ENCODE measurements around the gene CARD9. TPM values are rescaled to one million over a fixed set of nuclear protein-coding genes. Genes with fewer than 3 reads are reported as not detected.

Gene CARD9
- total and polyA plus RNA-seq, 2 of the 4 experiments (the other 2 are of a cell fraction), result 0.36 to 1.9 TPM

DNA sequence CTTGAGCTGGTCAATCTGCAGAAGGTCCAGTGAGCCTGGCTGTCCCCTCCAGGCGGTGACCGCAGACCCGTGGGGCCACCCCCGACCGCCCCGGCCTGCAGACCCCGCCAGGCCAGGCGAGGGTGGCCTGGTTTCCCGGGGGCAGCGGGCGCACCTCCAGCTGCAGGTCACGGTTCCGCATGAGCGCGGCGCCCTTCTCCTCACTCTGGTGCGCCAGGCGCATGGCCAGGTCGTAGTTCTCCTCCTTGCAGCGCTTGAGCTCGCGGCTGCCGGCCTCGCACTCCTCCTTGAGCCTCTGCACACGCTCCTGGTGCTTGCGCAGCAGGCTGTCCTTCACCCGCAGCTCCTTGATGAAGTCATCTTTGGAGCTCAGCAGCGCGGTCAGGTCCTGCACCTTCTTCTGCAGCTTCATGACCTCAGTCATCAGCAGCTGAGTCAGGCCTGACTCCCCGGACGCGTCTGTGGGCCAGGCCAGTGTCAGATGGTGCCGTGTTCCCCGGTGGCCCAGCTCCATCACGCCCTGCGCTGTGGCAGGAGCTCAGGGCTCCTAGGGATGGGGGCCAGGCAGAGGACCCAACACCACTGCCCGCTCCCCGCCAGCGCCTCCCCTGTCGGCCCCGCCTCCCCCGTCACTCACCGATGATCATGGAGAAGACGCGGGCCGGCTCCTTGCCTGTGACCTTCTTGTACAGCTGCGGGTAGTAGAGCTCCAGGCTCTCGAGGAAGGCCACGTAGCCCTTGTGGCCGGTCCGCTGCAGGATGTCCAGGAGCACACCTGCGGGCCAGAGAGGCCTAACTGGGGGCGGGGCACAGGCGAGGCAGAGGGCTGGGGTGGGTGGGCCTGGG, 2.6 kb downstream of the CARD9 start (continued):
- TF ChIP-seq CHD1 (IDR thresholded peaks at IDR 0.05; ENCODE audit: low read depth, low read length), result no peak

DNA sequence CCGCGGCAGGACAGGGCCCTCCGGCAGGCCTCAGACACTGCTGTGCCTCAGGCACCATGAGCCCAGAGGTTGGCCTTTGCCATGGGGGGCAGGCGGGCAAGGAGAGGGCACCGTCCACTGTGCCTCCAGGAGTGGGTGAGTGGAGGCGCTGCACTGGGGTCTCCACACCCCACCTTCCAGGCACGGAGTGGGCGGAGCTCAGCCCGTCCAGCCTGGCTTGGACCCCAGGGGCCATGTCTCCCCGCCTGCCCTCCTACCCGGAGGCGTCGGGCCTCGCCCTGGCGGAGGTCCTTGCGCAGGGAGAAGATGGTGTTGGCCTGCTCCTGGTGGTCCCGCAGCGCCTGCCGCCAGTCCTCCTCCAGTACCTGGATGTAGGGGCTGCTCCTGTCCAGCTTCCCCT, 3.4 kb downstream of the CARD9 start:
- H4K5ac ChIP-seq (ENCODE audit: low read depth, low read length), result no peak overlapping the region
- no peak overlapping the region for H2BK20ac ChIP-seq (ENCODE audit: low read depth, low read length)
- H3K14ac ChIP-seq (replicated peaks; ENCODE audit: low read depth, low read length), result no peak overlapping the region
- H2BK5ac ChIP-seq (ENCODE audit: low read depth, low read length, poor library complexity, severe bottlenecking), result no peak overlapping the region
- no peaks in the 10 kb centered on the region for H3K9me3 ChIP-seq (ENCODE audit: control insufficient read depth, insufficient read depth, low read length)
- no peaks in the 10 kb centered on the region for H3K27me3 ChIP-seq (ENCODE audit: control insufficient read depth, insufficient read depth, low read length)
- H3K4me3 ChIP-seq (ENCODE audit: insufficient read depth, low read depth, low read length), result no peak overlapping the region
- peaks cover 9% of the 10 kb centered on the region for H3K9me1 ChIP-seq (ENCODE audit: insufficient read depth, low read length)
- TF ChIP-seq NFE2L2 (IDR thresholded peaks at IDR 0.05; ENCODE audit: low read depth, low read length) (no peak), RFX5 (IDR thresholded peaks at IDR 0.05; ENCODE audit: low read depth, low read length) (no peak), BHLHE40 (IDR thresholded peaks at IDR 0.05; ENCODE audit: low read depth, low read length) (no peak)
- no peak for ATAC-seq (ENCODE audit: low read depth)
- H2BK120ac ChIP-seq (ENCODE audit: low read depth, low read length), result no peak overlapping the region
- in situ Hi-C loops (cut with MboI; ENCODE audit: low sequenced_read_pairs) (no loop called here), dilution Hi-C loops (cut with HindIII; ENCODE audit: low sequenced_read_pairs, unreplicated experiment) (no loop called here), intact Hi-C loops (cut with micrococcal nuclease) (no loop called here)
- H2AK9ac ChIP-seq (replicated peaks; ENCODE audit: low read depth, low read length, poor library complexity), result no peak overlapping the region
- H3K36me3 ChIP-seq (ENCODE audit: control insufficient read depth, insufficient read depth, low read length), result no peaks in the 10 kb centered on the region
- no peak overlapping the region for H2AFZ ChIP-seq (replicated peaks; ENCODE audit: low read length, poor library complexity)
- no peak overlapping the region for H3K27ac ChIP-seq (ENCODE audit: insufficient read depth, low read length)
- H2BK15ac ChIP-seq (ENCODE audit: low read depth, low read length), result no peak overlapping the region
- H4K20me1 ChIP-seq (ENCODE audit: insufficient read depth, low read length), result no peaks in the 10 kb centered on the region
- no peak overlapping the region for H3K23ac ChIP-seq (ENCODE audit: low read depth, low read length)
- H2AK5ac ChIP-seq (ENCODE audit: low read depth, low read length), result no peak overlapping the region
- DNase-seq, result no peak
- no TSS peak for BruUV-seq (replicated peaks)
- CTCF ChIA-PET, result no interaction called here
- peaks cover 15% of the 10 kb centered on the region for H3K4me1 ChIP-seq (ENCODE audit: control insufficient read depth, insufficient read depth, low read length)
- no peak overlapping the region for H3K4ac ChIP-seq (ENCODE audit: low read depth, low read length)
- no peak overlapping the region for H4K8ac ChIP-seq (ENCODE audit: low read depth in 2 of 2, low read length in 2 of 2)
- H3K56ac ChIP-seq (ENCODE audit: extremely low read depth, insufficient read depth, low read length), result no peak overlapping the region
- H3K18ac ChIP-seq (ENCODE audit: low read depth, low read length), result no peak overlapping the region
- no peak overlapping the region for H4K91ac ChIP-seq (ENCODE audit: insufficient read depth, low read depth, low read length)
- POLR2A ChIA-PET (ENCODE audit: unreplicated experiment), result no interaction called here
- H3K4me2 ChIP-seq (ENCODE audit: low read depth, low read length), result no peak overlapping the region
- 97% methylated on average over 12 of the region's 19 CpGs; no CpG with 5 or more reads in 1 of the 2 experiments for WGBS, 2 experiments (ENCODE audit: extremely low coverage in 2 of 2, insufficient read length in 1 of 2)
- H3K9ac ChIP-seq (ENCODE audit: low read depth, low read length), result no peak overlapping the region
- no peaks in the 10 kb centered on the region; a peak in 1 of 4 replicates for H3K79me1 ChIP-seq (ENCODE audit: low read depth in 1 of 2, low read length in 2 of 2)

Measured in IMR-90 (cell line).